Nephron (organoid): ENCODE measurements around the gene ACAD10.

Source experiments
- H3K27ac Mint-ChIP-seq, 3 experiments: 2 replicates each; pipeline ENCODE4 v1.8.0; 2020; ENCODE audit warnings: mixed read lengths in 3 of 3, mild to moderate bottlenecking in 2 of 3, moderate library complexity in 1 of 3
- H3K27me3 Mint-ChIP-seq: 2 replicates; pipeline ENCODE4 v1.8.0; 2021; ENCODE audit warnings: low read depth, mild to moderate bottlenecking, moderate library complexity, mixed read lengths
- H3K36me3 Mint-ChIP-seq: 2 replicates; pipeline ENCODE4 v1.8.0; 2020; ENCODE audit warnings: low read depth, mixed read lengths
- H3K4me1 Mint-ChIP-seq: 2 replicates; pipeline ENCODE4 v1.8.0; 2020; ENCODE audit warnings: mixed read lengths
- H3K4me3 Mint-ChIP-seq, 3 experiments: 2 replicates each; pipeline ENCODE4 v1.8.0; 2020; ENCODE audit warnings: mild to moderate bottlenecking in 3 of 3, mixed read lengths in 3 of 3, moderate library complexity in 2 of 3
- H3K9me3 Mint-ChIP-seq: 2 replicates; pipeline ENCODE4 v1.8.0; 2020; ENCODE audit warnings: mixed read lengths
- TF ChIP-seq, protein P1 (sequence below), 3 experiments: fragments of 200-600 bp; sonication (generic); IDR thresholded peaks; one replicate each; pipeline ENCODE4 v1.5.0; 2021; ENCODE audit warnings: antibody characterized with exemption in 3 of 3; ENCODE audit not compliant: unreplicated experiment in 3 of 3

The ACAD10 gene

DNA sequence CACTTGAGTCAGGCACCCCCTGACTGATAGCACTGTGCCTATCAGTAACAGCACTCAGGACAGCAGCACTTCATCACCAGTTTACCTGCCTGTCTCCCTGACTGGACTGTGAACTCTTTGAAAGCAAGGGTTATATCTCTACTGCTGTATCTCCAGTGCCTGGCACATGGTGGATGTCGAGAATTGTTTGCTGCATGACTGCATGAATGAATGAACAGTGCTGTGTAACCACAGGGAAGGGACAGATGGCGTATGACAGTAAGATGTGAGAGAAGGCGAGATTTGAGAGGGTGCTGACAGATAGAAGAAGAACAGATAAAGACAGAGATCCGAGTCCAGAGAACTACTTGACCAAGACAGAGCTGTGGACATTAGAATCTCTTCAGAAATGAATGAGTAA, 29.8 kb upstream of the ACAD10 start:
- Mint-ChIP-seq H3K27me3 (no peaks in the 10 kb centered on the region), H3K4me3 (no peak overlapping the region)
- TF ChIP-seq, protein P1, sequence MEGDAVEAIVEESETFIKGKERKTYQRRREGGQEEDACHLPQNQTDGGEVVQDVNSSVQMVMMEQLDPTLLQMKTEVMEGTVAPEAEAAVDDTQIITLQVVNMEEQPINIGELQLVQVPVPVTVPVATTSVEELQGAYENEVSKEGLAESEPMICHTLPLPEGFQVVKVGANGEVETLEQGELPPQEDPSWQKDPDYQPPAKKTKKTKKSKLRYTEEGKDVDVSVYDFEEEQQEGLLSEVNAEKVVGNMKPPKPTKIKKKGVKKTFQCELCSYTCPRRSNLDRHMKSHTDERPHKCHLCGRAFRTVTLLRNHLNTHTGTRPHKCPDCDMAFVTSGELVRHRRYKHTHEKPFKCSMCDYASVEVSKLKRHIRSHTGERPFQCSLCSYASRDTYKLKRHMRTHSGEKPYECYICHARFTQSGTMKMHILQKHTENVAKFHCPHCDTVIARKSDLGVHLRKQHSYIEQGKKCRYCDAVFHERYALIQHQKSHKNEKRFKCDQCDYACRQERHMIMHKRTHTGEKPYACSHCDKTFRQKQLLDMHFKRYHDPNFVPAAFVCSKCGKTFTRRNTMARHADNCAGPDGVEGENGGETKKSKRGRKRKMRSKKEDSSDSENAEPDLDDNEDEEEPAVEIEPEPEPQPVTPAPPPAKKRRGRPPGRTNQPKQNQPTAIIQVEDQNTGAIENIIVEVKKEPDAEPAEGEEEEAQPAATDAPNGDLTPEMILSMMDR (IDR thresholded peaks at IDR 0.05; ENCODE audit: unreplicated experiment in 3 of 3) = no peak

DNA sequence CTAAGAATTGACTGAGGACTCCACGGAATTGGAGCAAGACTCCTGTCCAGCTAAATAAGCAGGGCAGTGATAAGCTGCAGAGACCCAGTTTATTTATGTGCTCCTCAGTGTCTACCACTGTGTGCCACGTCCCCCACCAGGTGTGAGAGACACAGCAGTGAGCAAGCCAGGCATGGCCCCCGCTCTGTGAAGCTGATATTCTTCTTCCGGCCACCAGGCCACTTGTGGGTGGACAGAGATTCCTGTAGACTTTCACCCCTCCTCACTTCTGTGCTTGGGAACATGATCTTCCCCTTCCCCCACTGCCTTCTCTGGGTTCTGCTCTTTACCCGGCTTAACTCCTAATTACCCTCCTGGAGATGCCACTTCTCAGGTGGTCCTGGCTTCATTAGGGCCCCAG, 21.4 kb upstream of the ACAD10 start:
- peaks cover 39% of the 10 kb centered on the region for H3K36me3 Mint-ChIP-seq
- H3K27ac Mint-ChIP-seq = no peak overlapping the region
- H3K9me3 Mint-ChIP-seq = no peaks in the 10 kb centered on the region
- H3K4me3 Mint-ChIP-seq = no peak overlapping the region
- H3K4me1 Mint-ChIP-seq = no peaks in the 10 kb centered on the region
- TF ChIP-seq, protein P1 (IDR thresholded peaks at IDR 0.05; ENCODE audit: unreplicated experiment in 3 of 3) = no peak
- H3K27me3 Mint-ChIP-seq = no peaks in the 10 kb centered on the region

More for the DNA sequence above, 29.8 kb upstream of the ACAD10 start:
- Mint-ChIP-seq H3K27ac (no peak overlapping the region), H3K9me3 (no peaks in the 10 kb centered on the region), H3K36me3 (peaks cover 34% of the 10 kb centered on the region), H3K4me1 (no peaks in the 10 kb centered on the region)

GRCh38 chr12:111664961-111665865, 20.6 kb upstream of the ACAD10 start:
- Mint-ChIP-seq H3K4me1 (no peaks in the 10 kb centered on the region), H3K4me3 (no peak overlapping the region), H3K27me3 (no peaks in the 10 kb centered on the region), H3K27ac (no peak overlapping the region), H3K9me3 (no peaks in the 10 kb centered on the region), H3K36me3 (peaks cover 46% of the 10 kb centered on the region)
- TF ChIP-seq, protein P1 (IDR thresholded peaks at IDR 0.05; ENCODE audit: unreplicated experiment in 3 of 3) = no peak

- Mint-ChIP-seq H3K4me3 (no peak overlapping the region), H3K9me3 (no peaks in the 10 kb centered on the region), H3K27ac (no peak overlapping the region), H3K27me3 (no peaks in the 10 kb centered on the region), H3K36me3 (peaks cover 37% of the 10 kb centered on the region), H3K4me1 (no peaks in the 10 kb centered on the region)
- TF ChIP-seq, protein P1 (IDR thresholded peaks at IDR 0.05; ENCODE audit: unreplicated experiment in 3 of 3) = no peak
Observed at GRCh38 chr12:111672822-111673381, 13.0 kb upstream of the ACAD10 start.

DNA sequence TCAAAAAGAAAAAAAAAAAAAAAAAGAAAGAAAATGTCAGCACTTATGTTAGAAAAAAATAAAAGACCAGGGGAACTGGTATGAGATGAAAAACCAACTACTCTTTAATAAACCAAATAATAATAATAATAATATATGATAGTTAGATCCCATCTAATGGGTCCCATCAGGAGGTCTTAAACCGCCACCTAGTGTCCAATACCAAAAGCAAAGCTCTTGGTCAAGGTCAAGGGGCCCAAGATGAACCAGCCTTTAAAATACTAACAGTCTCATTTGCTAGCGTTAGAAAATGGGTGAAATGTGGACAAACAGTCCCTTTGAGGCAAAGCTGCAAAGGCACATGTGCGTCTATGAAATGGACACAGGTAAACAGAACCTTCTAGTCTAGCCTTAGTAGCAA, 12.3 kb upstream of the ACAD10 start:
- Mint-ChIP-seq H3K4me1 (no peaks in the 10 kb centered on the region), H3K27ac (no peak overlapping the region), H3K9me3 (no peaks in the 10 kb centered on the region), H3K36me3 (peaks cover 37% of the 10 kb centered on the region), H3K4me3 (no peak overlapping the region), H3K27me3 (no peaks in the 10 kb centered on the region)
- TF ChIP-seq, protein P1 (IDR thresholded peaks at IDR 0.05; ENCODE audit: unreplicated experiment in 3 of 3) = peak; percentile 44 to 53 (median 52)
